HCT116 (cell line): Measurements from ENCODE around the gene TRIP13. TPM values are rescaled to one million over a fixed set of nuclear protein-coding genes. Genes with fewer than 3 reads are reported as not detected.

Experiments used
- ATAC-seq: fragments of 200-7000 bp; cut with Tn5 transposase; 2 replicates; pipeline ENCODE4 v1.9.1; 2020; ENCODE audit warnings: mild to moderate bottlenecking, moderate library complexity
- Bru-seq: library from RNA; stranded (reverse); fragments of 400-500 nt; gene quantifications from one replicate; lab custom pipeline; 2021; lab: Mats Ljungman, UMichigan
- BruChase-seq, 2 experiments: library from RNA; stranded (reverse); fragments of 400-500 nt; gene quantifications; one replicate each; lab custom pipeline; 2021; lab: Mats Ljungman, UMichigan
- BruUV-seq: library from RNA; stranded (reverse); fragments of 400-500 nt; replicated peaks from 2 replicates; lab custom pipeline; 2021; lab: Mats Ljungman, UMichigan
- CTCF ChIA-PET: fragments of 300-600 bp; sonication (Branson Sonifier 250); formaldehyde crosslinking; loops from one replicate; lab custom pipeline; 2021; ENCODE audit warnings: antibody characterized with exemption; lab: Charles Lee
- POLR2A ChIA-PET: fragments of 300-600, 350-600 bp; sonication (Branson Sonifier 250); formaldehyde crosslinking; loops from one replicate; lab custom pipeline; 2021; ENCODE audit warnings: antibody characterized with exemption; lab: Charles Lee
- RAD21 ChIA-PET, 2 experiments: fragments of 300-600 bp; sonication (Branson Sonifier 250); formaldehyde crosslinking; loops; one replicate each; lab custom pipeline; 2023; ENCODE audit warnings: low total read pairs in 2 of 2; ENCODE audit not compliant: uncharacterized antibody in 2 of 2, unreplicated experiment in 2 of 2, low non-redundant PET in 1 of 2; lab: Charles Lee
- DNase-seq: peaks from one replicate; pipeline ENCODE4 v3.0.0-alpha.2; 2010; ENCODE audit warnings: low read depth, low spot score
- H2AFZ ChIP-seq: fragments of 200-600 bp; shearing (Covaris generic), sonication (generic); 2 replicates; pipeline ENCODE4 v1.6.1; 2017; ENCODE audit warnings: low read depth, mixed run types, mixed read lengths, antibody characterized with exemption, low read length; ENCODE audit not compliant: poor library complexity, severe bottlenecking
- H3K27ac ChIP-seq: 2 replicates; pipeline ENCODE4 v1.5.1; 2012; ENCODE audit warnings: low read depth, low read length
- H3K27me3 ChIP-seq: fragments of 200-600 bp; sonication (generic); 2 replicates; pipeline ENCODE4 v1.6.1; 2016; ENCODE audit warnings: mixed run types, low read length, mixed read lengths; ENCODE audit not compliant: insufficient read depth
- H3K36me3 ChIP-seq, 2 experiments: fragments of 200-500 bp in 1 of 2; fragments of 200-600 bp in 1 of 2; sonication (Bioruptor generic) in 1 of 2; sonication (generic) in 1 of 2; 2 replicates each; pipeline versions ENCODE4 v1.5.1 to v1.6.1; 2014 to 2016; ENCODE audit warnings: low read length in 2 of 2, inconsistent platforms in 1 of 2, mixed read lengths in 1 of 2, mixed run types in 1 of 2; ENCODE audit not compliant: insufficient read depth in 2 of 2, control insufficient read depth in 1 of 2
- H3K4me1 ChIP-seq, 2 experiments: fragments of 200-600 bp in 1 of 2; sonication (generic) in 1 of 2; 2 replicates each; pipeline versions ENCODE4 v1.5.1 to v1.6.1; 2012 to 2017; ENCODE audit warnings: low read length in 2 of 2, inconsistent platforms in 1 of 2, mild to moderate bottlenecking in 1 of 2, mixed read lengths in 1 of 2, mixed run types in 1 of 2, moderate library complexity in 1 of 2; ENCODE audit not compliant: insufficient read depth in 2 of 2, control insufficient read depth in 1 of 2
- H3K4me2 ChIP-seq: fragments of 200-600 bp; sonication (generic); 2 replicates; pipeline ENCODE4 v1.6.1; 2017; ENCODE audit warnings: mixed run types, low read length, mixed read lengths
- H3K4me3 ChIP-seq, 2 experiments: fragments of 200-600 bp in 1 of 2; sonication (generic) in 1 of 2; replicated peaks in 1 of 2; 2 replicates each; pipeline ENCODE4 v1.5.1; 2011 to 2016; ENCODE audit warnings: low read length in 2 of 2, control low read depth in 1 of 2, low read depth in 1 of 2, mild to moderate bottlenecking in 1 of 2, mixed read lengths in 1 of 2, mixed run types in 1 of 2
- H3K79me2 ChIP-seq: fragments of 200-600 bp; sonication (generic); 2 replicates; pipeline ENCODE4 v1.6.1; 2017; ENCODE audit warnings: mild to moderate bottlenecking, mixed run types, low read length, moderate library complexity, mixed read lengths; ENCODE audit not compliant: insufficient read depth
- H3K9ac ChIP-seq: fragments of 200-600 bp; sonication (generic); 2 replicates; pipeline ENCODE4 v1.6.1; 2016; ENCODE audit warnings: low read length, mixed read lengths
- H3K9me2 ChIP-seq: fragments of 200-600 bp; sonication (generic), shearing (Covaris generic); 2 replicates; pipeline ENCODE4 v1.6.1; 2017; ENCODE audit warnings: mixed run types, mild to moderate bottlenecking, moderate library complexity; ENCODE audit not compliant: insufficient read depth
- H3K9me3 ChIP-seq, 2 experiments: fragments of 200-500 bp in 1 of 2; fragments of 200-600 bp in 1 of 2; sonication (Bioruptor generic) in 1 of 2; sonication (generic) in 1 of 2; 2 replicates each; pipeline ENCODE4 v1.6.1; 2014 to 2017; ENCODE audit warnings: low read length in 2 of 2, mixed read lengths in 2 of 2, inconsistent platforms in 1 of 2, low read depth in 1 of 2, mild to moderate bottlenecking in 1 of 2, mixed run types in 1 of 2, moderate library complexity in 1 of 2; ENCODE audit not compliant: control insufficient read depth in 1 of 2, insufficient read depth in 1 of 2
- H4K20me1 ChIP-seq: fragments of 200-600 bp; sonication (generic), shearing (Covaris generic); 2 replicates; pipeline ENCODE4 v1.6.1; 2017; ENCODE audit warnings: mixed run types, mild to moderate bottlenecking, moderate library complexity; ENCODE audit not compliant: insufficient read depth
- EZH2 ChIP-seq: fragments of 200-600 bp; sonication (generic); IDR thresholded peaks from 2 replicates; pipeline ENCODE4 v1.6.1; 2017; ENCODE audit warnings: antibody characterized with exemption, mixed run types
- MAX ChIP-seq: IDR thresholded peaks from 2 replicates; pipeline ENCODE4 v1.6.1; 2012
- POLR2A ChIP-seq: IDR thresholded peaks from 2 replicates; pipeline ENCODE4 v1.7.0; 2011; ENCODE audit warnings: borderline replicate concordance; ENCODE audit not compliant: insufficient read depth, insufficient read length; ENCODE audit errors: extremely low read depth
- POLR2AphosphoS5 ChIP-seq: IDR thresholded peaks from 2 replicates; pipeline ENCODE4 v1.6.1; 2011; ENCODE audit warnings: mild to moderate bottlenecking, low read depth, low read length, moderate library complexity
- SIN3A ChIP-seq: IDR thresholded peaks from 2 replicates; pipeline ENCODE4 v1.6.1; 2012; ENCODE audit warnings: low read depth
- TCF7L2 ChIP-seq: IDR thresholded peaks from 2 replicates; pipeline ENCODE4 v1.7.0; 2011; ENCODE audit warnings: borderline replicate concordance, inconsistent platforms; ENCODE audit not compliant: insufficient read depth, insufficient read length; ENCODE audit errors: extremely low read depth
- YY1 ChIP-seq: IDR thresholded peaks from 2 replicates; pipeline ENCODE4 v1.6.1; 2011; ENCODE audit warnings: low read length, low read depth, moderate library complexity, mild to moderate bottlenecking; ENCODE audit not compliant: insufficient replicate concordance; ENCODE audit errors: extremely low read depth
- ZBTB33 ChIP-seq: IDR thresholded peaks from 2 replicates; pipeline ENCODE4 v1.6.1; 2011; ENCODE audit warnings: mild to moderate bottlenecking, low read length, moderate library complexity; ENCODE audit not compliant: insufficient replicate concordance; ENCODE audit errors: extremely low read depth
- ZFX ChIP-seq: fragments of 450-650 bp; IDR thresholded peaks from 2 replicates; pipeline ENCODE4 v1.6.1; 2017
- intact Hi-C: fragments of 100-400 bp; cut with micrococcal nuclease; formaldehyde crosslinking; loops from 2 replicates; pipeline ENCODE4 v1.10.0; 2022
- long read RNA-seq: library from polyadenylated mRNA; unstranded; transcript quantifications from one replicate; pipeline ENCODE4 v2.0.0, GENCODE V29; 2021; ENCODE audit not compliant: unreplicated experiment
- polyA plus RNA-seq: library from polyadenylated mRNA; unstranded; fragments of >200 nt; gene quantifications from 2 replicates; pipeline ENCODE4 v1.2.1, GENCODE V29; 2012; ENCODE audit warnings: missing spikeins
- total RNA-seq: library from RNA; stranded (reverse); gene quantifications from one replicate; pipeline ENCODE4 v1.2.1, GENCODE V29; 2021; ENCODE audit not compliant: unreplicated experiment
- TF ChIP-seq, protein P1 (sequence below): IDR thresholded peaks from 2 replicates; pipeline ENCODE4 v1.6.1; 2012; ENCODE audit warnings: low read depth

TRIP13 gene, protein sequence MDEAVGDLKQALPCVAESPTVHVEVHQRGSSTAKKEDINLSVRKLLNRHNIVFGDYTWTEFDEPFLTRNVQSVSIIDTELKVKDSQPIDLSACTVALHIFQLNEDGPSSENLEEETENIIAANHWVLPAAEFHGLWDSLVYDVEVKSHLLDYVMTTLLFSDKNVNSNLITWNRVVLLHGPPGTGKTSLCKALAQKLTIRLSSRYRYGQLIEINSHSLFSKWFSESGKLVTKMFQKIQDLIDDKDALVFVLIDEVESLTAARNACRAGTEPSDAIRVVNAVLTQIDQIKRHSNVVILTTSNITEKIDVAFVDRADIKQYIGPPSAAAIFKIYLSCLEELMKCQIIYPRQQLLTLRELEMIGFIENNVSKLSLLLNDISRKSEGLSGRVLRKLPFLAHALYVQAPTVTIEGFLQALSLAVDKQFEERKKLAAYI
- total RNA-seq = 45.0 TPM
- 18.0 and 29.3 TPM in 2 replicates for polyA plus RNA-seq
- Bru-seq, nascent RNA = percentile 64 among the genes with signal in this experiment
- BruChase-seq, experiment 1, labeled RNA remaining after a 6-hour chase = percentile 76 among the genes with signal in this experiment
- percentile 65 among the genes with signal in this experiment for BruChase-seq, experiment 2, labeled RNA remaining after a 2-hour chase
- long read RNA-seq, transcript TRIP13-201 (13 exons, 2,672 nt) = major isoform, 91 of 126 reads
- long read RNA-seq, partial matches to known transcripts = 11 of 126 reads
- long read RNA-seq, other reads (novel, unspliced or antisense) = 23 of 126 reads

DNA sequence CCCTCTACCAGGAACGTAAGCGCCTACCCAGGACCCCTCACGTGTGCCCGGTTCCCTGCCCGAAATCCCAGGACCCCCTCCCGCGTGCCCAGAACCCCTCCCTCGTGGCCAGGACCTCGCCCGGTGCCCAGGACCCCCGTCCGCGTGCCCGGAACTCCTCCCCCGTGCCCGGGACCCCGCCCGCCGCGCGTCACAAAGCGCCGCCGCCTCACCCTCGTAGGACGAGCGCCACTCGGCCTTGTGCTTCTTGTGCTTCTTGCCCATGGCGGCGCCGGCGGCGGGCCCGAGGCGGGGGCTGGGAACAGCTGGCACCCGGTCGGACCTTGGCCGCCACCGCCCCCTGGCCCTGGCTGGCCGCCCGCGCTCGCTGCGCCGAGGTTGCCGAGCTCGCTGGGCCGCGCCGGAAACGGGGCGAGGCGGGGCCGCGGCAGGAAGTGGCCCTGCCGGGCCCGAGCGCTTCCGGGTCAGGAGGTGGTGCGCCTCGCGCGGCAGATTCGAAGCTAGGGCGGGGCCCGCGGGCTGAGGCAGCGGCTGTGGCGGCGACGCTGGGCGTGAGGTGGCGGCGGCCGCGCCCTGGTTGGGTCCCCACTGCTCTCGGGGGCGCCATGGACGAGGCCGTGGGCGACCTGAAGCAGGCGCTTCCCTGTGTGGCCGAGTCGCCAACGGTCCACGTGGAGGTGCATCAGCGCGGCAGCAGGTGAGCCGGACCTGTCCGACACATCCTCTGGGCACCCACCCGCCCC, at the start of gene TRIP13, which contains the start of gene BRD9:
Gene TRIP13, plus strand, starts transcription at position 491 of the 743 bp plus-strand sequence. Its CDS starts 115 bp downstream, at position 606.
Gene BRD9, minus strand, starts transcription at position 408 of the 743 bp plus-strand sequence. Its CDS starts 144 bp downstream, at position 264.
- Histone ChIP-seq H3K27ac (peak within 1 kb of the TSS; percentile 94), H4K20me1 (no peaks in the 10 kb centered on the region), H3K9me2 (no peaks in the 10 kb centered on the region), H3K4me3 (peak within 1 kb of the TSS; percentile 75 to 99), H3K27me3 (no peaks in the 10 kb centered on the region), H3K36me3 (peaks cover 31 to 66% of the 10 kb centered on the region in 2 experiments), H2AFZ (no peak within 1 kb of the TSS), H3K79me2 (peaks cover 89% of the 10 kb centered on the region), H3K4me2 (peak within 1 kb of the TSS; percentile 95), H3K9ac (peak within 1 kb of the TSS; percentile 97), H3K4me1 (peaks cover 16 to 18% of the 10 kb centered on the region in 2 experiments; a peak in 3 of 4 replicates), H3K9me3 (no peaks in the 10 kb centered on the region)
- DNase-seq (peak; percentile 38), ATAC-seq (peak; percentile 74)
- BruUV-seq = no TSS peak
- ChIA-PET RAD21 (no interaction called here), POLR2A (interaction anchor here (1.0 kb wide), 1 partner anchor 621 kb away, joined by 3 read pairs; the partner anchor contains the start of gene PDCD6), CTCF (interaction anchor here (1.2 to 1.7 kb wide), 3 partner anchors 11 to 248 kb away, joined by 3 read pairs; no protein-coding TSS in a partner anchor)
- TF ChIP-seq MAX = peak; percentile 87
- TF ChIP-seq ZFX = peak; percentile 92
- peak; percentile 60 for TF ChIP-seq ZBTB33
- TF ChIP-seq YY1 = no peak
- no peak for TF ChIP-seq EZH2
- TF ChIP-seq POLR2A = peak; percentile 78
- peak; percentile 92 for TF ChIP-seq TCF7L2
- TF ChIP-seq, protein P1, sequence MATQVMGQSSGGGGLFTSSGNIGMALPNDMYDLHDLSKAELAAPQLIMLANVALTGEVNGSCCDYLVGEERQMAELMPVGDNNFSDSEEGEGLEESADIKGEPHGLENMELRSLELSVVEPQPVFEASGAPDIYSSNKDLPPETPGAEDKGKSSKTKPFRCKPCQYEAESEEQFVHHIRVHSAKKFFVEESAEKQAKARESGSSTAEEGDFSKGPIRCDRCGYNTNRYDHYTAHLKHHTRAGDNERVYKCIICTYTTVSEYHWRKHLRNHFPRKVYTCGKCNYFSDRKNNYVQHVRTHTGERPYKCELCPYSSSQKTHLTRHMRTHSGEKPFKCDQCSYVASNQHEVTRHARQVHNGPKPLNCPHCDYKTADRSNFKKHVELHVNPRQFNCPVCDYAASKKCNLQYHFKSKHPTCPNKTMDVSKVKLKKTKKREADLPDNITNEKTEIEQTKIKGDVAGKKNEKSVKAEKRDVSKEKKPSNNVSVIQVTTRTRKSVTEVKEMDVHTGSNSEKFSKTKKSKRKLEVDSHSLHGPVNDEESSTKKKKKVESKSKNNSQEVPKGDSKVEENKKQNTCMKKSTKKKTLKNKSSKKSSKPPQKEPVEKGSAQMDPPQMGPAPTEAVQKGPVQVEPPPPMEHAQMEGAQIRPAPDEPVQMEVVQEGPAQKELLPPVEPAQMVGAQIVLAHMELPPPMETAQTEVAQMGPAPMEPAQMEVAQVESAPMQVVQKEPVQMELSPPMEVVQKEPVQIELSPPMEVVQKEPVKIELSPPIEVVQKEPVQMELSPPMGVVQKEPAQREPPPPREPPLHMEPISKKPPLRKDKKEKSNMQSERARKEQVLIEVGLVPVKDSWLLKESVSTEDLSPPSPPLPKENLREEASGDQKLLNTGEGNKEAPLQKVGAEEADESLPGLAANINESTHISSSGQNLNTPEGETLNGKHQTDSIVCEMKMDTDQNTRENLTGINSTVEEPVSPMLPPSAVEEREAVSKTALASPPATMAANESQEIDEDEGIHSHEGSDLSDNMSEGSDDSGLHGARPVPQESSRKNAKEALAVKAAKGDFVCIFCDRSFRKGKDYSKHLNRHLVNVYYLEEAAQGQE = no peak
- peak; percentile 85 for TF ChIP-seq SIN3A
- TF ChIP-seq POLR2AphosphoS5 = peak; percentile 77
- intact Hi-C loops = no loop called here
